ENCODE results near the gene SLC16A3. TPM values are rescaled to one million over a fixed set of nuclear protein-coding genes. Genes with fewer than 3 reads are reported as not detected.

Gene SLC16A3
- polyA plus RNA-seq, 1 of the 3 experiments (the other 2 are of a cell fraction), result 70.7 TPM

DNA sequence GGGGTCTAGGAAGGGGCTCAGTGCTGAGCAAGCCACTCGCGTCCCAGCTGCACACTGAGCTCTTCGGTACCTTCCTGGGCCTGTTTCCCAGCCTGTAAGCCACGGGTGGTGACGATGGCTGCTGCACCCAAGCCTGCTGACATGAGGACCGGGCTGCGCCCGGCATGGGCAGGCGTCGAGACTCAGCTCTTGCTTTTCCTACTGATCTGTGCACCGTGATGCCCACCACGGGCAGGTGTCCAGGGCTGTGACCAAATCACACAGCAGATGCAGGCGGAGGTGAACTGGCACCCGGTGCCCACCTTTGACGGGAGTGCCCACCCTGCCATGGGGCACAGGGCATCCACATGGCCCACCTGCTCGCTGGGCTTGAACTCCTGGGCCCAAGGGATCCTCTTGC lies 34.1 kb upstream of the SLC16A3 start:
- CTCF ChIA-PET, result interaction anchor here (1.3 to 6.8 kb wide), 3 partner anchors 11 to 164 kb away, joined by 4 to 37 read pairs (median 5); no protein-coding TSS in a partner anchor
- no peak overlapping the region for H3K4me3 ChIP-seq (ENCODE audit: low read depth in 2 of 2, low read length in 1 of 2)

More for the DNA sequence above, 34.1 kb upstream of the SLC16A3 start:
- 96% methylated on average over 15 of the region's 16 CpGs for WGBS (ENCODE audit: low lambda C conversion rate)
- TF ChIP-seq RAD21 (IDR thresholded peaks at IDR 0.05; ENCODE audit: low read length) (no peak), YY1 (IDR thresholded peaks at IDR 0.05; ENCODE audit: low read depth) (no peak), MEF2A (IDR thresholded peaks at IDR 0.05; ENCODE audit: borderline replicate concordance, low read depth) (no peak), GATA2 (CRISPR knock-in tag; IDR thresholded peaks at IDR 0.05) (no peak), NRF1 (IDR thresholded peaks at IDR 0.05; ENCODE audit: low read depth, low read length) (no peak), JUND (IDR thresholded peaks at IDR 0.05) (no peak)
- TF ChIP-seq, protein P1, sequence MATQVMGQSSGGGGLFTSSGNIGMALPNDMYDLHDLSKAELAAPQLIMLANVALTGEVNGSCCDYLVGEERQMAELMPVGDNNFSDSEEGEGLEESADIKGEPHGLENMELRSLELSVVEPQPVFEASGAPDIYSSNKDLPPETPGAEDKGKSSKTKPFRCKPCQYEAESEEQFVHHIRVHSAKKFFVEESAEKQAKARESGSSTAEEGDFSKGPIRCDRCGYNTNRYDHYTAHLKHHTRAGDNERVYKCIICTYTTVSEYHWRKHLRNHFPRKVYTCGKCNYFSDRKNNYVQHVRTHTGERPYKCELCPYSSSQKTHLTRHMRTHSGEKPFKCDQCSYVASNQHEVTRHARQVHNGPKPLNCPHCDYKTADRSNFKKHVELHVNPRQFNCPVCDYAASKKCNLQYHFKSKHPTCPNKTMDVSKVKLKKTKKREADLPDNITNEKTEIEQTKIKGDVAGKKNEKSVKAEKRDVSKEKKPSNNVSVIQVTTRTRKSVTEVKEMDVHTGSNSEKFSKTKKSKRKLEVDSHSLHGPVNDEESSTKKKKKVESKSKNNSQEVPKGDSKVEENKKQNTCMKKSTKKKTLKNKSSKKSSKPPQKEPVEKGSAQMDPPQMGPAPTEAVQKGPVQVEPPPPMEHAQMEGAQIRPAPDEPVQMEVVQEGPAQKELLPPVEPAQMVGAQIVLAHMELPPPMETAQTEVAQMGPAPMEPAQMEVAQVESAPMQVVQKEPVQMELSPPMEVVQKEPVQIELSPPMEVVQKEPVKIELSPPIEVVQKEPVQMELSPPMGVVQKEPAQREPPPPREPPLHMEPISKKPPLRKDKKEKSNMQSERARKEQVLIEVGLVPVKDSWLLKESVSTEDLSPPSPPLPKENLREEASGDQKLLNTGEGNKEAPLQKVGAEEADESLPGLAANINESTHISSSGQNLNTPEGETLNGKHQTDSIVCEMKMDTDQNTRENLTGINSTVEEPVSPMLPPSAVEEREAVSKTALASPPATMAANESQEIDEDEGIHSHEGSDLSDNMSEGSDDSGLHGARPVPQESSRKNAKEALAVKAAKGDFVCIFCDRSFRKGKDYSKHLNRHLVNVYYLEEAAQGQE (IDR thresholded peaks at IDR 0.05; ENCODE audit: low read depth, low read length), result no peak
- TF ChIP-seq, protein P2, sequence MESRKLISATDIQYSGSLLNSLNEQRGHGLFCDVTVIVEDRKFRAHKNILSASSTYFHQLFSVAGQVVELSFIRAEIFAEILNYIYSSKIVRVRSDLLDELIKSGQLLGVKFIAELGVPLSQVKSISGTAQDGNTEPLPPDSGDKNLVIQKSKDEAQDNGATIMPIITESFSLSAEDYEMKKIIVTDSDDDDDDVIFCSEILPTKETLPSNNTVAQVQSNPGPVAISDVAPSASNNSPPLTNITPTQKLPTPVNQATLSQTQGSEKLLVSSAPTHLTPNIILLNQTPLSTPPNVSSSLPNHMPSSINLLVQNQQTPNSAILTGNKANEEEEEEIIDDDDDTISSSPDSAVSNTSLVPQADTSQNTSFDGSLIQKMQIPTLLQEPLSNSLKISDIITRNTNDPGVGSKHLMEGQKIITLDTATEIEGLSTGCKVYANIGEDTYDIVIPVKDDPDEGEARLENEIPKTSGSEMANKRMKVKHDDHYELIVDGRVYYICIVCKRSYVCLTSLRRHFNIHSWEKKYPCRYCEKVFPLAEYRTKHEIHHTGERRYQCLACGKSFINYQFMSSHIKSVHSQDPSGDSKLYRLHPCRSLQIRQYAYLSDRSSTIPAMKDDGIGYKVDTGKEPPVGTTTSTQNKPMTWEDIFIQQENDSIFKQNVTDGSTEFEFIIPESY (IDR thresholded peaks at IDR 0.05; ENCODE audit: borderline replicate concordance, low read depth), result no peak
- Histone ChIP-seq H3K36me3 (replicated peaks in 1 of 2; ENCODE audit: control insufficient read depth in 1 of 2, insufficient read depth in 2 of 2, low read length in 1 of 2) (peaks cover 51 to 55% of the 10 kb centered on the region in 2 experiments), H3F3A (replicated peaks; ENCODE audit: insufficient read depth) (no peaks in the 10 kb centered on the region), H2AFZ (ENCODE audit: low read depth) (no peak overlapping the region), H3K27me3 (ENCODE audit: insufficient read depth) (no peaks in the 10 kb centered on the region), H3K9me3 (no peaks in the 10 kb centered on the region), H3K79me2 (ENCODE audit: insufficient read depth) (no peaks in the 10 kb centered on the region), H3K4me2 (no peak overlapping the region), H3K4me1 (ENCODE audit: control insufficient read depth in 1 of 2, insufficient read depth in 2 of 2, low read depth in 1 of 2, low read length in 1 of 2) (no peaks in the 10 kb centered on the region), H3K27ac (ENCODE audit: low read depth in 2 of 2, low read length in 1 of 2) (no peak overlapping the region), H3K9ac (no peak overlapping the region), H3K9me2 (no peaks in the 10 kb centered on the region), H4K20me1 (ENCODE audit: insufficient read depth) (no peaks in the 10 kb centered on the region)
- DNase-seq, result peak; percentile 4
- POLR2A ChIA-PET, result no interaction called here

All from SK-N-SH (cell line).